HG02885 (cell line): Measurements from ENCODE around the gene GTF3C5.
"Not testable (repeated sequence)": the region's sequence is repeated elsewhere in the genome, so short reads cannot be mapped to it uniquely, and the experiment has no call there.

Experiments
- ATAC-seq: cut with Tn5 transposase; IDR thresholded peaks from one replicate; pipeline ENCODE4 v1.9.1; 2021; ENCODE audit warnings: mild to moderate bottlenecking; ENCODE audit not compliant: unreplicated experiment, poor library complexity

Gene GTF3C5

DNA sequence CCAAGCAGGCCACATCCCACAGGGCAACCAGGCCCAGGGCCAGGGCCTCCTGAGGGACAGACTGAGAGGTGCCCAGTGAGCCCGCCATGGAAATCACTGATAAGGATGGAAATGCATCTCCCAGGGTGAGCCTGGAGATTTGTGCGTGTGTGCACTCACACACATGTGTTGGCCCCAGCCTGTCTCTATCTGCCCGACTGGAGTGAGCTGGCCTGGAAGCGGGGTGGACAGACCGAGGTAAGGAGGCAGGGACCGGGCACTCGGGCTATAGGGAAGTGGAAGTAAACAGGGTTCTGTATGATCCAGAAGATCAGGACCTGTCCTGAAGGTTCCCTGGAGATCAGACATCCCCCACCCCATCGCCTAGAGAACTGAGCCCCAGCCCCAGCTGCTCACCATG lies 34.9 kb upstream of the GTF3C5 start:
- no peak for ATAC-seq

DNA sequence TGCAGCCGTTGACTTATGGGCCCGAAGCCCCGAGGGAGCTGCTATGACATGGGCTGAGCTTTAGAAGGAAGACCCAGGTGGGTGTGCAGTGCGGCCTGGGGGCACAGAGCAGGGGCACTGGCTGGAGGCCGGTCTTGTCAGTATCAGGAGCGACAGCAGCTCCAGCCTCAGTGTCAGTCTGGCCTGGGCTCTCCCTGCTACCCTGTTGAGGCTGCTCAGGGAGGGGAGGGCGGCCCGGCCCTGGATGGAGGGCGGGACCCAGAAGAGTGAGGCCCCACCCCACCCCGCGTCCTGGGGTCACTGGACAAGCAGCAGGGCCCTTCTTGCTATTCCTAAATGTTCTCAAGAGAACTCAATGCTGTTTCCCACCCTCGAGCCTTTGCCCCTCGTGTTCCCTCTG lies 34.3 kb upstream of the GTF3C5 start:
- no peak for ATAC-seq

- ATAC-seq, result no peak
These were observed 33.2 kb upstream of the GTF3C5 start for GRCh38 chr9:132997591-132997990.

DNA sequence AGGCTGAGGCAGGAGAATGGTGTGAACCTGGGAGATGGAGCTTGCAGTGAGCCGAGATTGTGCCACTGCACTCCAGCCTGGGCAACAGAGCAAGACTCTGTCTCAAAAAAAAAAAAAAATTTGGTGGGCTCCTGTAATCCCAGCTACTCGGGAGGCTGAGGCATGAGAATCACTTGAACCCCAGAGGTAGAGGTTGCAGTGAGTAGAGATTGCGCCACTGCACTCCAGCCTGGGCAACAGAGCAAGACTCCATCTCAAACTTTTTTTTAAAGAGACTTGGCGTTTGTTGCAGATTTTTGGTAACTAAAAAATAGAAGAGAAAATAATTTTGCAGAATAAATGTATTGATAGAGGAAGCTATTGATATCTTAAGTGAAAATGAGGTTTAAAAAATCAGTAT lies 32.6 kb upstream of the GTF3C5 start:
- ATAC-seq, result not testable (repeated sequence)

- no peak for ATAC-seq
These were observed 31.8 kb upstream of the GTF3C5 start for GRCh38 chr9:132998831-132999635.

GRCh38 chr9:133002147-133003070 lies 28.4 kb upstream of the GTF3C5 start:
- no peak for ATAC-seq

DNA sequence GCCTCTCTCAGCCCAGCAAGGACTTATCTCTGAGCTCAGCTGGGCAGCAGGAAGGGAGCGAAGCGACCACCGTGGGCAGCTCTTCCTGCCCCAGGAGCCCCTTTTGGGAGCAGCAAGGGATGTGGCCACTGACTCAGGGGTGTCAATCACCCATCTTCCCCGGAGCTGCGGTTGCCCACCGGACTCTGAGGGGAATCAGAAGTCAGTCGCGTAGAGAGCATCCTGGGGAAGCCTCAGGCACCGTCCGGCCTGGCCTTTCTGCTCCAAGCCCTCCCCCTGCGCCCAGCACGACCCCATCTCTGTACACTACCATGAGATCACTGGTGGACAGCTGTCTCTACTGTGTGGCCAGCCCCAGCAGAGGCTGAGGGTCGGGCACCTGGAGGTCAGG lies 27.7 kb upstream of the GTF3C5 start:
- no peak for ATAC-seq

DNA sequence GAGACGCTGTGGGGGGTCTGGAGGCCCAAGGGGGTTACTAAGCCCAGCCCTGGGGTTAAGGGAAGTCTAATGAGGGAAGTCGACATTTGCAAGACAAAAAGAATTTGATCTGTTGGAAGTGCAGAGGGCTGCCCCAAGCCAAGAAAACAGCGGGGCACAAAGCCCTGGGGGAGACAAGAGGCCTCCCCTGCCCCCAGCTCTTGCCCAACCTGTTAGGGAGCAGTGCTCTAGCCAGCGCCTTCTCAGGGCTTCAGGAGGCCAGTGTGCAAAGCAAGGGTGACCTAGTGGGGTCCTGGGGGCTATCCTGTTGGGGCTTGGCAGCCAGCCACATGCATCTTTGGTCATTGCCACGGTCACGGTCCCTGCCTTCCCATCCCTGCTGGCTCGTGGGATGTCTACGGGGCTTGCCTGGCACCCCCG lies 27.1 kb upstream of the GTF3C5 start:
- no peak for ATAC-seq

GRCh38 chr9:133004091-133004998 lies 26.5 kb upstream of the GTF3C5 start:
- ATAC-seq, result no peak

DNA sequence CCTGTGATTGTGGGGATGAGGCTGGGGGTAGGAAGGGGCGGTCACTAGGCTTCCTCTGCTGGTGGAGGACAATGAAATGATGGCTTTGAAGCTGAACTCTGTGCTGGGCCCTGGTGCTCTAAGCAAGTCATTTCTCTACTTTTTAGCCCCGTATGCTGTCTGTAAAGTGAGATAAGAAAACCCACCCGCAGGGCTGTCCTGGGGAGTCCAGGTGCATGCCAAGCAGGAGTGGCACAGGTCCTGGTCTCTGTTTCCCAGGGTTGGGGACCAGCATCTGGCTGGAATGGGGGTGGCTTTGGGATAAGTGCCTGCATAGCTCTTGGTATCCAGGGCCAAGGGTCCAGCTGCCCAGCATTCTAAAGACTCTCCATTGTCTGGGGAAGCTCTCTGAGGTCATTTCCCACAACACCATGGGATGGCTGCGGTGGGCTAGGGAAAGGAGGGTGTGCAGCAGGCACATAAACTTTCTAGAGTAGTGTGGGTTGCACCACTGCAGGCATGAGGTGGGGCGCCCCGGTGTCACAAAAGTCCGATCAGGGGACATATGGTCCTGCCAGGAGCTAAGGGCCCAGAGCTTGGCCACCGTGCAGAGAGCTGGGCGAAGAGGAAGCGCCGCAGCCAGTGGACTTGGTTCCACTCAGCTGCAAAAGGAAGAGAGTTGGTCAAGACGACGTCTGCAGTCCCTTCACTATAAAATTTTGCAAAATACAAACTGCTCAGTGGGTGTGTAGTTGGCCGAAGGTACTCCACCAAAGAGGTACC lies 25.6 kb upstream of the GTF3C5 start:
- ATAC-seq, result no peak

GRCh38 chr9:133005957-133006356 lies 24.8 kb upstream of the GTF3C5 start:
- ATAC-seq, result no peak

DNA sequence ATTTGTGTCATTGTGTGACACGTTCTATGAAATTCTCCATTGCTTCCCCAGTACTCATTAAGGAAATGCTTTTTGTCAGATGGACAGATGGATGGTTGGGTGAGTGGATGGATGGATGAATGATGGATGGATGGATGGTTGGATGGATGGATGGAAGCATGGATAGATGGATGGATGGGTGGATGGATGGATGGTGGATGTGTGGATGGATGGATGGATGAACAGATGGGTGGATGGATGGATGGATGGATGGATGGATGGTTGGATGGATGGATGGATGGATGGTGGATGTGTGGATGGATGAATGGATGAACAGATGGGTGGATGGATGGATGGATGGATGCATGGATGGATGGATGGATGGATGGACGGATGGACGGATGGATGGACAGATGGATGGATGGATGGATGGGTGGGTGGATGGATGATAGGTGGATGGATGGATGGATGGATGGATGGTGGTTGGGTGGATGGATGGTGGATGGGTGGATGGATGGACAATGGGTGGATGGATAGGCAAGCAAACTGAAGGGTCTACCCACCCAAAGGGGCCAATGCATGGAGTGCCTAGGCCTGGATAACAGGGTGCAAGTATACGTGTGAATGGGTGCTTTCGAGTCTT lies 24.0 kb upstream of the GTF3C5 start:
- ATAC-seq, result no peak

GRCh38 chr9:133008406-133008805 lies 22.4 kb upstream of the GTF3C5 start:
- ATAC-seq, result no peak

GRCh38 chr9:133008824-133009223 lies 22.0 kb upstream of the GTF3C5 start:
- no peak for ATAC-seq

- ATAC-seq, result no peak
These were observed 20.8 kb upstream of the GTF3C5 start for GRCh38 chr9:133009906-133010582.

GRCh38 chr9:133014696-133015095 lies 16.1 kb upstream of the GTF3C5 start:
- ATAC-seq, result no peak

GRCh38 chr9:133023117-133023890 lies 7.5 kb upstream of the GTF3C5 start:
- no peak for ATAC-seq

DNA sequence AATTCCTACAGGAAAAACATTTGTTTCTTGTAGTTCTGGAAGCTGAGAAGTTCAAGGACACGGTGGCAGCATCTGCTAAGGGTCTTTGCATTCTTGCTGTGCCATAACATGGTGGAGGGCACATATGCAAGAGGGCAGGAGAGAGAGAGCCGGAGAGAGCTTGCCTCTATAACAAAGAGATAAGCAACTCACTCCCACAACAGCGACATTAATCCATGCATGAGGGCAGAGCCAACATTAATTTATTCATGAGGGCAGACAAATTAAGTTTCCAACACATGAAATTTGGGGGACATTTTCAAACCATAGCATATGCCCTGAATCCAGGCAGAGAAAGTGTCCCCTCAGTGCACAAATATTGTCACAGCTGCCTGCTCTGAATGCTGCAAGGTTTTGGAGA lies 4.4 kb upstream of the GTF3C5 start:
- ATAC-seq, result no peak
